ENCODE results near the gene RBM26.

DNA sequence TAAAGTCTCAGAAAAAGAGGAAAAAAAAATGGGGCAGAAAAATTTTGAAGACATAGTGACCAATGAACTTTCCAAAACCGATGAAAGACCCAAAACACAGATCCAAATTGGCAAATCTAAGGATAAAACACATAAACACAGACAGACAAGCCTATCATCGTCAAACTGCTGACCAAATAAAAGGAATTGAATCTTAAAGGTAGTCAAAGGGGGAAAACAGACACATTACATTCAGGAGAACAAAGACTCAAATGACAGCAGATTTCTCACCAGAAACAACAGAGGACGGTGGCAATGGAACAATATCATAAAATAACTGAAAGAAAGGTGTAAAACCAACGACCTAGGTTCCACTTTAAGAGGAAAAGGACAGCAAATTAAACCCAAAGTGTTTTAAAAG lies 10.2 kb downstream of the RBM26 start:
- TF ChIP-seq, protein P1, sequence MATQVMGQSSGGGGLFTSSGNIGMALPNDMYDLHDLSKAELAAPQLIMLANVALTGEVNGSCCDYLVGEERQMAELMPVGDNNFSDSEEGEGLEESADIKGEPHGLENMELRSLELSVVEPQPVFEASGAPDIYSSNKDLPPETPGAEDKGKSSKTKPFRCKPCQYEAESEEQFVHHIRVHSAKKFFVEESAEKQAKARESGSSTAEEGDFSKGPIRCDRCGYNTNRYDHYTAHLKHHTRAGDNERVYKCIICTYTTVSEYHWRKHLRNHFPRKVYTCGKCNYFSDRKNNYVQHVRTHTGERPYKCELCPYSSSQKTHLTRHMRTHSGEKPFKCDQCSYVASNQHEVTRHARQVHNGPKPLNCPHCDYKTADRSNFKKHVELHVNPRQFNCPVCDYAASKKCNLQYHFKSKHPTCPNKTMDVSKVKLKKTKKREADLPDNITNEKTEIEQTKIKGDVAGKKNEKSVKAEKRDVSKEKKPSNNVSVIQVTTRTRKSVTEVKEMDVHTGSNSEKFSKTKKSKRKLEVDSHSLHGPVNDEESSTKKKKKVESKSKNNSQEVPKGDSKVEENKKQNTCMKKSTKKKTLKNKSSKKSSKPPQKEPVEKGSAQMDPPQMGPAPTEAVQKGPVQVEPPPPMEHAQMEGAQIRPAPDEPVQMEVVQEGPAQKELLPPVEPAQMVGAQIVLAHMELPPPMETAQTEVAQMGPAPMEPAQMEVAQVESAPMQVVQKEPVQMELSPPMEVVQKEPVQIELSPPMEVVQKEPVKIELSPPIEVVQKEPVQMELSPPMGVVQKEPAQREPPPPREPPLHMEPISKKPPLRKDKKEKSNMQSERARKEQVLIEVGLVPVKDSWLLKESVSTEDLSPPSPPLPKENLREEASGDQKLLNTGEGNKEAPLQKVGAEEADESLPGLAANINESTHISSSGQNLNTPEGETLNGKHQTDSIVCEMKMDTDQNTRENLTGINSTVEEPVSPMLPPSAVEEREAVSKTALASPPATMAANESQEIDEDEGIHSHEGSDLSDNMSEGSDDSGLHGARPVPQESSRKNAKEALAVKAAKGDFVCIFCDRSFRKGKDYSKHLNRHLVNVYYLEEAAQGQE (IDR thresholded peaks at IDR 0.05; ENCODE audit: insufficient read depth in 1 of 2, low read depth in 2 of 2, low read length in 1 of 2), result no peak
- TF ChIP-seq, protein P2, sequence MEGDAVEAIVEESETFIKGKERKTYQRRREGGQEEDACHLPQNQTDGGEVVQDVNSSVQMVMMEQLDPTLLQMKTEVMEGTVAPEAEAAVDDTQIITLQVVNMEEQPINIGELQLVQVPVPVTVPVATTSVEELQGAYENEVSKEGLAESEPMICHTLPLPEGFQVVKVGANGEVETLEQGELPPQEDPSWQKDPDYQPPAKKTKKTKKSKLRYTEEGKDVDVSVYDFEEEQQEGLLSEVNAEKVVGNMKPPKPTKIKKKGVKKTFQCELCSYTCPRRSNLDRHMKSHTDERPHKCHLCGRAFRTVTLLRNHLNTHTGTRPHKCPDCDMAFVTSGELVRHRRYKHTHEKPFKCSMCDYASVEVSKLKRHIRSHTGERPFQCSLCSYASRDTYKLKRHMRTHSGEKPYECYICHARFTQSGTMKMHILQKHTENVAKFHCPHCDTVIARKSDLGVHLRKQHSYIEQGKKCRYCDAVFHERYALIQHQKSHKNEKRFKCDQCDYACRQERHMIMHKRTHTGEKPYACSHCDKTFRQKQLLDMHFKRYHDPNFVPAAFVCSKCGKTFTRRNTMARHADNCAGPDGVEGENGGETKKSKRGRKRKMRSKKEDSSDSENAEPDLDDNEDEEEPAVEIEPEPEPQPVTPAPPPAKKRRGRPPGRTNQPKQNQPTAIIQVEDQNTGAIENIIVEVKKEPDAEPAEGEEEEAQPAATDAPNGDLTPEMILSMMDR (IDR thresholded peaks at IDR 0.05), result no peak

Data from Panc1 (cell line).